OCI-LY3 (cell line): ENCODE measurements around the gene AFAP1.

Experiments
- H2AFZ ChIP-seq: fragments of 200-600, 300-600 bp; shearing (Covaris generic); 2 replicates; pipeline ENCODE4 v1.6.0; 2014; ENCODE audit warnings: antibody characterized with exemption, low read depth, low read length
- H3K27ac ChIP-seq: fragments of 200-600, 300-600 bp; sonication (generic); 2 replicates; pipeline ENCODE4 v1.5.1; 2014; ENCODE audit warnings: mild to moderate bottlenecking, low read length, moderate library complexity, mixed read lengths
- H3K27me3 ChIP-seq: fragments of 200-600, 300-600 bp; sonication (generic); 2 replicates; pipeline ENCODE4 v1.6.1; 2014; ENCODE audit warnings: low read depth, low read length, mixed read lengths
- H3K36me3 ChIP-seq: fragments of 200-600, 300-600 bp; sonication (generic); replicated peaks from 2 replicates; pipeline ENCODE3; 2014; ENCODE audit warnings: low read depth, low read length, mixed read lengths
- H3K4me1 ChIP-seq: fragments of 300-600, 200-600 bp; sonication (generic); 2 replicates; pipeline ENCODE4 v1.6.1; 2014; ENCODE audit warnings: low read length, mixed read lengths
- H3K4me2 ChIP-seq: fragments of 200-600, 300-600 bp; sonication (generic); 2 replicates; pipeline ENCODE4 v1.6.1; 2014; ENCODE audit warnings: low read length, mixed read lengths
- H3K4me3 ChIP-seq: fragments of 300-600, 200-600 bp; sonication (generic); 2 replicates; pipeline ENCODE4 v1.5.1; 2014; ENCODE audit warnings: antibody characterized with exemption, mild to moderate bottlenecking, low read length, moderate library complexity
- H3K79me2 ChIP-seq: fragments of 300-600, 200-600 bp; shearing (Covaris generic); 2 replicates; pipeline ENCODE4 v1.6.1; 2014; ENCODE audit warnings: mild to moderate bottlenecking, low read length, mixed read lengths
- H3K9ac ChIP-seq: fragments of 300-600, 200-600 bp; shearing (Covaris generic); 2 replicates; pipeline ENCODE4 v1.6.0; 2014; ENCODE audit warnings: mild to moderate bottlenecking, low read length, moderate library complexity
- H3K9me3 ChIP-seq: fragments of 200-600, 300-600 bp; shearing (Covaris generic); 2 replicates; pipeline ENCODE4 v1.6.1; 2014; ENCODE audit warnings: low read length, mixed read lengths; ENCODE audit not compliant: insufficient read depth
- H4K20me1 ChIP-seq: fragments of 200-600, 300-600 bp; sonication (generic); 2 replicates; pipeline ENCODE4 v1.6.1; 2016; ENCODE audit warnings: low read length, mixed read lengths; ENCODE audit not compliant: insufficient read depth
- CTCF ChIP-seq: fragments of 200-600, 300-600 bp; sonication (generic); IDR thresholded peaks from 2 replicates; pipeline ENCODE4 v1.5.1; 2014; ENCODE audit warnings: antibody characterized with exemption, low read length, low read depth
- EZH2phosphoT487 ChIP-seq: fragments of 200-600 bp; shearing (Covaris generic); IDR thresholded peaks from 2 replicates; pipeline ENCODE4 v1.6.1; 2018; ENCODE audit warnings: antibody characterized with exemption, mixed run types, low read depth

The AFAP1 gene

DNA sequence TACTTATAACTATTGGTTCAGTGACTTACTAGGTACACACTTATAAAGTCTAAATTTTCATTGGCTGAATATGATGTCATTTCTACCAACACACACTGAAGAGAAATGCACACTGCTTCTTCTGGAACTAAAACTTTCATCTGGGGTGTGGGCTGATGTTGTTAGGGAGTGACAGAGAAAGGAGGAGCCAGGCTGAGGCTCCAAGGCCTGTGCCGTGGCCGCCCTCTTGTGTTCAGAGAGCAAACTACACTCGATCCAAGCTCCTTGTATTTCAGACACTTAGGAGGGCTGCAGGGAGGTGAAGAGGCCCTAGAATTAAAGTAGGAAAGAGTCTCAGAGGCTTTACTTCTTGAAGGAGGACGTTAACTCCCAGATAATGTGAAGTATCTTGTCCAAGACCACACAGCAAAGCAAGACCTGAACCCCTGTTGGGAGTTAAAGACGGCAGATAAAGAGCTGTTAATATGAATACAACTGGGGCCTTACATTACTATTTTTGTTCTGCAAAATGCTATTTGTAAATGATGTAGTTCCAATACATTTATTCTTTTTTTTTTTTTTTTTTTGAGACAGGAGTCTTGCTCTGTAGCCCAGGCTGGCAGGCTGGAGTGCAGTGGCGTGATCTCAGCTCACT, 137.5 kb downstream of the AFAP1 start:
- Histone ChIP-seq H2AFZ (no peak overlapping the region), H3K4me1 (no peaks in the 10 kb centered on the region), H3K36me3 (no peaks in the 10 kb centered on the region), H3K4me3 (no peak overlapping the region), H3K79me2 (no peaks in the 10 kb centered on the region), H3K4me2 (no peak overlapping the region), H3K9me3 (no peaks in the 10 kb centered on the region), H4K20me1 (no peaks in the 10 kb centered on the region), H3K9ac (no peak overlapping the region), H3K27ac (no peak overlapping the region), H3K27me3 (peaks cover 22% of the 10 kb centered on the region)
- no peak for TF ChIP-seq EZH2phosphoT487
- peak; percentile 89 for TF ChIP-seq CTCF

DNA sequence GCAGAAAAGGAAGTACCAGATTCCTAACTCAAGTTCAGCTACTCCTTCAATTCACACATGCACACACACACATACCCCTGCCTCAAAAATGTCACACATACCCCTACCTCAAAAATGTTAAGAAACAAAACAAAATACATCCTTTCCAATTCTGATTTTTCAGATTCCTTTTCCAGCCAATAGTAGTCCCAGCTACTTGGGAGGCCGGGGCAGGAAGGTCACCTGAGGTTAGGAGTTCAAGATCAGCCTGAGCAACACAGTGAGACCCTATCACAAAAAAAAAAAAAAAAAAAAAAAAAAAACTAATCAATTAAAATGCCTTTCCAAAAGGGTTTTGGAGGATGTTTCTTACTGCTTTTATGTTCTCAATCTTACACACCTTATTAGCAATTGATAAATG, 138.0 kb downstream of the AFAP1 start:
- no peaks in the 10 kb centered on the region for H3K9me3 ChIP-seq
- H3K27ac ChIP-seq = no peak overlapping the region
- H3K9ac ChIP-seq = no peak overlapping the region
- H3K79me2 ChIP-seq = no peaks in the 10 kb centered on the region
- H3K4me2 ChIP-seq = no peak overlapping the region
- H2AFZ ChIP-seq = no peak overlapping the region
- H3K4me3 ChIP-seq = no peak overlapping the region
- no peaks in the 10 kb centered on the region for H4K20me1 ChIP-seq
- H3K36me3 ChIP-seq = no peaks in the 10 kb centered on the region
- TF ChIP-seq EZH2phosphoT487 (no peak), CTCF (no peak)
- no peaks in the 10 kb centered on the region for H3K4me1 ChIP-seq
- peaks cover 16% of the 10 kb centered on the region for H3K27me3 ChIP-seq

DNA sequence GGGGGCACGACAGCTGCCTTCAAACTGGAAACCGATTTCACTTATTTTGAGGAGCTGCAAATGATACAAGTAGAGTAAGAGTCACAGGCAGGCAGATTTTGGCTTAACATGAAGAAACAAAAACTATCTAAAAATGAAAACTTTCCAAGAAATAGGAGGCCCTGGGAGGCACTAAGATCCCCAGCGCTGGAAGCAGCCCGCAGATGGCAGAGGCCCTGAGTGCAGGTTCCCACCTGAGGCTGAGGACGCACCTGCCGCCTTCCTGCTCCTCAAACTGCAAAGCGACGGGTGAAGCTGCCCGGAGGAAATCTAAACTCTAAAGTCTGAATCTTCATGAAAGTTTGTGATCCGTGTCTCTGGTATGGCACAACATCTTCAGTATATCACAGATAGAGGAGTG, 138.7 kb downstream of the AFAP1 start:
- H3K36me3 ChIP-seq = no peaks in the 10 kb centered on the region
- H4K20me1 ChIP-seq = no peaks in the 10 kb centered on the region
- no peak overlapping the region for H3K4me3 ChIP-seq
- no peaks in the 10 kb centered on the region for H3K9me3 ChIP-seq
- no peaks in the 10 kb centered on the region for H3K4me1 ChIP-seq
- no peaks in the 10 kb centered on the region for H3K79me2 ChIP-seq
- H3K9ac ChIP-seq = no peak overlapping the region
- H3K27me3 ChIP-seq = peaks cover 12% of the 10 kb centered on the region
- no peak overlapping the region for H3K27ac ChIP-seq
- no peak overlapping the region for H3K4me2 ChIP-seq
- no peak overlapping the region for H2AFZ ChIP-seq
- TF ChIP-seq CTCF (no peak), EZH2phosphoT487 (no peak)

- H3K79me2 ChIP-seq = no peaks in the 10 kb centered on the region
- H3K9ac ChIP-seq = no peak overlapping the region
- no peak for TF ChIP-seq EZH2phosphoT487
- TF ChIP-seq CTCF = no peak
- no peak overlapping the region for H3K4me2 ChIP-seq
- no peak overlapping the region for H3K4me3 ChIP-seq
- H2AFZ ChIP-seq = no peak overlapping the region
- no peaks in the 10 kb centered on the region for H4K20me1 ChIP-seq
- H3K4me1 ChIP-seq = no peaks in the 10 kb centered on the region
- H3K27ac ChIP-seq = no peak overlapping the region
- H3K36me3 ChIP-seq = no peaks in the 10 kb centered on the region
- H3K9me3 ChIP-seq = no peaks in the 10 kb centered on the region
- H3K27me3 ChIP-seq = peaks cover 6% of the 10 kb centered on the region
Measured at GRCh38 chr4:7800410-7800809, 139.3 kb downstream of the AFAP1 start.
